Kidney (tissue), 14 donors: ENCODE measurements around the gene P2RY2. TPM values are rescaled to one million over a fixed set of nuclear protein-coding genes. Genes with fewer than 3 reads are reported as not detected.
"Not testable (repeated sequence)": the region's sequence is repeated elsewhere in the genome, so short reads cannot be mapped to it uniquely, and the experiment has no call there.

Source experiments
- DNase-seq, 5 donors: peaks; one replicate each; pipeline ENCODE4 v3.0.0-alpha.2; 2013 to 2020
- FAIRE-seq: peaks from 2 replicates; lab custom pipeline; 2012; peaks lifted over from hg19 to GRCh38; lab: Jason Lieb, UNC
- H3K27ac ChIP-seq, 2 donors: one replicate each; pipeline ENCODE4 v1.7.0; 2013; ENCODE audit warnings: low read depth in 2 of 2, low read length in 2 of 2, inconsistent platforms in 1 of 2
- H3K27me3 ChIP-seq: one replicate; pipeline ENCODE4 v1.7.1; 2013; ENCODE audit warnings: low read length, inconsistent platforms; ENCODE audit not compliant: control insufficient read depth, insufficient read depth
- H3K36me3 ChIP-seq, 3 donors: one replicate each; pipeline versions ENCODE4 v1.7.0 to v1.7.1; 2013; ENCODE audit warnings: low read length in 3 of 3, control low read depth in 1 of 3, inconsistent platforms in 1 of 3; ENCODE audit not compliant: insufficient read depth in 3 of 3, control insufficient read depth in 2 of 3
- H3K4me1 ChIP-seq, 3 donors: one replicate each; pipeline versions ENCODE4 v1.7.0 to v1.7.1; 2013; ENCODE audit warnings: low read length in 3 of 3, inconsistent platforms in 1 of 3, low read depth in 1 of 3; ENCODE audit not compliant: control insufficient read depth in 2 of 3, insufficient read depth in 2 of 3
- H3K4me3 ChIP-seq, 3 donors: one replicate each; pipeline versions ENCODE4 v1.7.0 to v1.8.1; 2013; ENCODE audit warnings: low read length in 3 of 3, control low read depth in 1 of 3, inconsistent platforms in 1 of 3
- H3K9ac ChIP-seq, 3 donors: one replicate each; pipeline versions ENCODE4 v1.7.0 to v1.7.1; 2013; ENCODE audit warnings: low read length in 3 of 3, control low read depth in 1 of 3, inconsistent platforms in 1 of 3
- H3K9me3 ChIP-seq, 3 donors: one replicate each; pipeline versions ENCODE4 v1.7.0 to v1.7.1; 2013; ENCODE audit warnings: low read length in 3 of 3, control low read depth in 1 of 3, inconsistent platforms in 1 of 3; ENCODE audit not compliant: control insufficient read depth in 2 of 3, insufficient read depth in 1 of 3
- intact Hi-C: fragments of 100-400 bp; cut with DNase I; formaldehyde crosslinking; loops from one replicate; pipeline ENCODE4 v1.11.1; 2022
- polyA plus RNA-seq: library from polyadenylated mRNA; stranded (reverse); fragments of 350-450 nt; fragmentation: Illumina TruSeq; extraction: RNeasy Lipid Tissue Mini Kit (QIAGEN cat#74804); gene quantifications from one replicate; pipeline ENCODE4 v1.2.3, GENCODE V29; 2014; ENCODE audit warnings: low read depth, low replicate concordance; ENCODE audit not compliant: insufficient read depth
- total RNA-seq: library from RNA; stranded (reverse); fragmentation: NEBNext Ultra II Directional; extraction: Animal tissue kit (Norgen Biotek cat#: 25700); gene quantifications from one replicate; pipeline ENCODE4 v1.2.1, GENCODE V29; 2021
- TF ChIP-seq, protein P1 (sequence below): IDR thresholded peaks from 3 replicates; pipeline ENCODE4 v1.5.1; 2012; ENCODE audit warnings: mild to moderate bottlenecking, moderate library complexity, borderline replicate concordance; ENCODE audit not compliant: insufficient read depth; ENCODE audit errors: extremely low read depth
- donor health status: control.
- donor health status: control.
- donor health status: control.
- donor health status: control.
- donor health status: control.
- donor health status: DM: yes; HTN: yes; CAD: no.
- donor health status: Normal renal cell carcinoma (clear cell type).

Gene P2RY2
- total and polyA plus RNA-seq, 2 donors from 2014 or later: 1.3 to 9.7 TPM

DNA sequence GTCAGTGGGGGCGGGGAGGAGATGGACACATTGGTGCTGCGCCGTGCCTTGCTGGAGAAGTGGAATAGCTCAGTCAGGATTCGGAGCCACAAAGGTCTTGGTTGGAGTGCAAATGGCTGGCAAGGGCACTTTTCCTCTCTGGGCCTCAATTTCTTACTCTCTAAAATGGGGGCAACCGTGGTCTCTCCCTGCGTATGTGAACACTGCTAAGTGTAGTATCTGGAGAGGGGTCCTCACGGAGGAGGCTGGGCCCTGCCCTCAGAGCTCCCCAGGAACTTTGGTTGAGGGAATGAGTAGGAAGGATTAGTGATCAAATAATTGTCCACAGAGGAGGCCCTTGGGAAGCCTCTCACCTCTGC is 54.6 kb downstream of the P2RY2 start:
- Histone ChIP-seq H3K27ac (no peak overlapping the region), H3K9ac (no peak overlapping the region), H3K4me3 (no peak overlapping the region), H3K27me3 (no peaks in the 10 kb centered on the region), H3K9me3 (no peaks in the 10 kb centered on the region), H3K36me3 (no peaks in the 10 kb centered on the region), H3K4me1 (peaks cover 0 to 23% (median 18%) of the 10 kb centered on the region in 3 donors)
- TF ChIP-seq, protein P1, sequence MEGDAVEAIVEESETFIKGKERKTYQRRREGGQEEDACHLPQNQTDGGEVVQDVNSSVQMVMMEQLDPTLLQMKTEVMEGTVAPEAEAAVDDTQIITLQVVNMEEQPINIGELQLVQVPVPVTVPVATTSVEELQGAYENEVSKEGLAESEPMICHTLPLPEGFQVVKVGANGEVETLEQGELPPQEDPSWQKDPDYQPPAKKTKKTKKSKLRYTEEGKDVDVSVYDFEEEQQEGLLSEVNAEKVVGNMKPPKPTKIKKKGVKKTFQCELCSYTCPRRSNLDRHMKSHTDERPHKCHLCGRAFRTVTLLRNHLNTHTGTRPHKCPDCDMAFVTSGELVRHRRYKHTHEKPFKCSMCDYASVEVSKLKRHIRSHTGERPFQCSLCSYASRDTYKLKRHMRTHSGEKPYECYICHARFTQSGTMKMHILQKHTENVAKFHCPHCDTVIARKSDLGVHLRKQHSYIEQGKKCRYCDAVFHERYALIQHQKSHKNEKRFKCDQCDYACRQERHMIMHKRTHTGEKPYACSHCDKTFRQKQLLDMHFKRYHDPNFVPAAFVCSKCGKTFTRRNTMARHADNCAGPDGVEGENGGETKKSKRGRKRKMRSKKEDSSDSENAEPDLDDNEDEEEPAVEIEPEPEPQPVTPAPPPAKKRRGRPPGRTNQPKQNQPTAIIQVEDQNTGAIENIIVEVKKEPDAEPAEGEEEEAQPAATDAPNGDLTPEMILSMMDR: no peak
- FAIRE-seq (no peak), DNase-seq (no peak)
- intact Hi-C loops: no loop called here

DNA sequence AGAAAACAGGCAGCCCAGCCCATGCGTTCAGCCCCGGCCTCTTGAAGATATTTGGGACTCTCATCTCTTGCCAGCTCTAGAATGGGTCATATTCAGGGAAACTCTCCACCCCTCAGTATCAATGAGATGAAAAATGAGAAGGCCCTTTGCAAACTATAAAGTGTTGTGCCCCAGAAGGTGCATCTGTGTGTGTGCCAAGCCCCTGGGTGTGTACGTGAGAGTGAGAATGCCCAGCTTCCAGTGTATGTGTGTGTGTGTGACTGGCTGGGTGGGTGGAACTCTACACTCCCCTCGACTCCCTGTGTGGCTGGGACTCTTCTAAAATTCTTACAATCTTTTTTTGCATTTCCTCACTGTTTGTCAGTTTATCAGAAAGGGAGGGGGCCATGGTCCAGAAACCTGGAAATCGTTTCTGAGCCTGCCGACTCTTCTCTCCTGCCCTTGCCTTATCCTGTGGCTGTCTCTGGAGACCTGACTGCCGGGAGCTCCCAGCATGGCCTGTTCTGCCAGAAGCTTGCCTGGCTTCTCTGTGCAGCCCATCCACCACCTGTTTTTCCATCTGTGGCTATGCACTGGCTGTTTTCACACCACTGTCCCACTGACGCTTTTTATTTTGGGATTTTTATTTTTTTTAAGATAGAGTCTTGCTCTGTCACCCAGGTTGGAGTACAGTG is 55.3 kb downstream of the P2RY2 start:
- H3K4me3 ChIP-seq: no peak overlapping the region
- TF ChIP-seq, protein P1: no peak
- FAIRE-seq: no peak
- H3K27ac ChIP-seq: no peak overlapping the region
- H3K36me3 ChIP-seq: no peaks in the 10 kb centered on the region
- no peaks in the 10 kb centered on the region for H3K9me3 ChIP-seq
- H3K4me1 ChIP-seq: peaks cover 0 to 23% (median 18%) of the 10 kb centered on the region in 3 donors
- intact Hi-C loops: no loop called here
- no peak overlapping the region for H3K9ac ChIP-seq
- DNase-seq: peak in 1 of 5 donors; percentile 13
- no peaks in the 10 kb centered on the region for H3K27me3 ChIP-seq

DNA sequence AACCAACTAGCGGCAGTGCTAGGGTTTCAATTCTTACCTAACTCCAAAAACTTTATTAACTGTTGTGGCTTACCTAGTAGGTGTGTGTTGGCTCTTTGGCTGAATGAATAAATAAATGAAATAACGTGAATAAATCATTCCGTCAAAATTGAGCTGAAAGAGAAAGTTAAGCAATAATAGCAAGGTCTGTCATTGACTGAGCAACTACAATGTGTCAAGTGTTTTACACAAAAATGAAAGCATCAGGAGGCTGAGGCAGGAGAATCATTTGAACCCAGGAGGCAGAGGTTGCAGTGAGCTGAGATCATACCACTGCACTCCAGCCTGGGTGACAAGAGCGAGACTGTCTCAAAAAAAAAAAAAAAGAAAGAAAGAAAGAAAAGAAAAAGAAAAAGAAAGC is 56.1 kb downstream of the P2RY2 start:
- FAIRE-seq, H3K27ac ChIP-seq, DNase-seq, H3K4me3 ChIP-seq, H3K9me3 ChIP-seq, H3K27me3 ChIP-seq, H3K36me3 ChIP-seq, intact Hi-C loops, H3K9ac ChIP-seq: not testable (repeated sequence)
- peaks cover 0 to 21% (median 18%) of the 10 kb centered on the region in 3 donors for H3K4me1 ChIP-seq

DNA sequence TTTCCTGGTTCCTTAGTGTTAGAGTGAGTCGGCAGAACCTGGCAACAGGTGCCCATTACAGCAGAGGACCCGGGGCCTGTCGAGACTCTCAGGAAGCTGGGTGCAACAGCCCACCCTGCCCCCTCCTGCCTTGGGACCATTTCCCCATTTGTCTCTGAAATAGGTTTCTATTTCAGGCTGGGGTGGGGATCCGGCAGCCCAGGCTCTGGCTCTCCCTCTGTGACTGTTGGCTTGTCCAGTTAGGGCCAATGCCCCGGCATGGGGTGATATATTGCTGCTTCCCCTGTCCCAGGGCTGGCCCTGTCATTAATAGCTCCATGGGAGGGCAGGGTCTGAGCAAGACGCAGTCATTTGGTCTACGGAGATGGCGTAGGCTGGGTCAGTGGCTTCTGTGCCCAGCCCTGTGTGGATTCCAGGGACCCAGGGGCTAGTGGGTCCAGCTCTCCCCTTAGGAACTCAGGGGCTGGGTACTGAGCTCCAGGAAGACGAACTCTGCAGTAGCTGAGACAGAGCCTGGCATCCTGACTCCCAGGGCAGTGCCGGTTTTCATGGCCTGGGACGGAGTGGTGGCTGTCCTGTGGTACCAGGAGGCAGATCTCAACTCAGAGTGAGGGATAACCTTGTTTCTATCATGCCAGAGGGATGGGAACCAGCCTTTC is 56.8 kb downstream of the P2RY2 start:
- no peak overlapping the region for H3K9ac ChIP-seq
- TF ChIP-seq, protein P1: no peak
- DNase-seq (peak in 1 of 5 donors; percentile 23), FAIRE-seq (no peak)
- intact Hi-C loops: no loop called here
- no peaks in the 10 kb centered on the region for H3K9me3 ChIP-seq
- H3K4me3 ChIP-seq: no peak overlapping the region
- H3K27me3 ChIP-seq: no peaks in the 10 kb centered on the region
- H3K36me3 ChIP-seq: no peaks in the 10 kb centered on the region
- H3K27ac ChIP-seq: no peak overlapping the region
- peaks cover 0 to 16% (median 12%) of the 10 kb centered on the region in 3 donors for H3K4me1 ChIP-seq
